ENCODE results near the gene SUN2. TPM values are rescaled to one million over a fixed set of nuclear protein-coding genes. Genes with fewer than 3 reads are reported as not detected.

The SUN2 gene
- total RNA-seq, 2 experiments from 2014 or later = 498 to 500 TPM

- ChIA-PET POLR2A (interaction anchor here (1.0 to 16.2 kb wide), 8 partner anchors 8 to 249 kb away, joined by 3 to 479 read pairs (median 36); partner anchors contain the start of genes GTPBP1 and SUN2), CTCF (interaction anchor here (4.0 kb wide), 2 partner anchors 10 to 29 kb away, joined by 14 to 24 read pairs; partner anchors contain the start of gene GTPBP1)
- peaks cover 91% of the 10 kb centered on the region for H3K36me3 Mint-ChIP-seq (ENCODE audit: low read depth)
- H3K27ac Mint-ChIP-seq = peak overlapping the region; percentile 83
- H3K9me3 Mint-ChIP-seq = no peaks in the 10 kb centered on the region
- no peaks in the 10 kb centered on the region for H3K27me3 Mint-ChIP-seq
- no peak overlapping the region for H3K4me3 Mint-ChIP-seq
- DNase-seq = no peak
- H3K4me1 Mint-ChIP-seq = peaks cover 51% of the 10 kb centered on the region
Measured at GRCh38 chr22:38735126-38735464, 20.7 kb downstream of the SUN2 start.

- H3K9me3 Mint-ChIP-seq = no peaks in the 10 kb centered on the region
- H3K27ac Mint-ChIP-seq = peak overlapping the region; percentile 68
- H3K4me1 Mint-ChIP-seq = peaks cover 49% of the 10 kb centered on the region
- H3K4me3 Mint-ChIP-seq = no peak overlapping the region
- peaks cover 91% of the 10 kb centered on the region for H3K36me3 Mint-ChIP-seq (ENCODE audit: low read depth)
- DNase-seq = no peak
- no peaks in the 10 kb centered on the region for H3K27me3 Mint-ChIP-seq
- POLR2A ChIA-PET = interaction anchor here (1.0 to 16.2 kb wide), 10 partner anchors 8 to 249 kb away, joined by 3 to 479 read pairs (median 28); partner anchors contain the start of genes GTPBP1 and SUN2
- CTCF ChIA-PET = interaction anchor here (0.5 to 4.0 kb wide), 8 partner anchors 9 to 222 kb away, joined by 3 to 24 read pairs (median 4); partner anchors contain the start of gene GTPBP1
Measured at GRCh38 chr22:38734421-38735100, 21.2 kb downstream of the SUN2 start.

- Mint-ChIP-seq H3K4me1 (peaks cover 49% of the 10 kb centered on the region), H3K27ac (peak overlapping the region; percentile 68), H3K9me3 (no peaks in the 10 kb centered on the region), H3K36me3 (ENCODE audit: low read depth) (peaks cover 92% of the 10 kb centered on the region), H3K4me3 (no peak overlapping the region), H3K27me3 (no peaks in the 10 kb centered on the region)
- ChIA-PET CTCF (interaction anchor here (0.5 to 4.0 kb wide), 9 partner anchors 9 to 221 kb away, joined by 3 to 24 read pairs (median 4); partner anchors contain the start of gene GTPBP1), POLR2A (interaction anchor here (1.3 to 16.2 kb wide), 11 partner anchors 9 to 52 kb away, joined by 3 to 479 read pairs (median 23); partner anchors contain the start of genes GTPBP1, SUN2 and TOMM22)
- no peak for DNase-seq
Measured at GRCh38 chr22:38733724-38734381, 21.9 kb downstream of the SUN2 start.

- ChIA-PET POLR2A (interaction anchor here (0.6 to 16.2 kb wide), 15 partner anchors 10 to 1004 kb away, joined by 3 to 479 read pairs (median 7); partner anchors contain the start of genes GTPBP1, SUN2 and TOMM22), CTCF (interaction anchor here (1.1 to 4.0 kb wide), 9 partner anchors 8 to 110 kb away, joined by 3 to 24 read pairs (median 6); partner anchors contain the start of gene GTPBP1)
- Mint-ChIP-seq H3K36me3 (ENCODE audit: low read depth) (peaks cover 93% of the 10 kb centered on the region), H3K4me1 (peaks cover 48% of the 10 kb centered on the region), H3K27me3 (no peaks in the 10 kb centered on the region), H3K4me3 (peak overlapping the region; percentile 27), H3K27ac (peak overlapping the region; percentile 68), H3K9me3 (no peaks in the 10 kb centered on the region)
- peak; percentile 59 for DNase-seq
Measured at GRCh38 chr22:38733329-38733723, 22.5 kb downstream of the SUN2 start.

- ChIA-PET POLR2A (interaction anchor here (0.8 to 16.2 kb wide), 13 partner anchors 8 to 112 kb away, joined by 3 to 479 read pairs (median 17); partner anchors contain the start of genes GTPBP1, SUN2 and TOMM22), CTCF (interaction anchor here (0.6 to 4.0 kb wide), 7 partner anchors 7 to 614 kb away, joined by 3 to 24 read pairs (median 7); partner anchors contain the start of gene GTPBP1)
- H3K27ac Mint-ChIP-seq = peak overlapping the region; percentile 52
- H3K9me3 Mint-ChIP-seq = no peaks in the 10 kb centered on the region
- no peak for DNase-seq
- peaks cover 90% of the 10 kb centered on the region for H3K36me3 Mint-ChIP-seq (ENCODE audit: low read depth)
- H3K4me3 Mint-ChIP-seq = no peak overlapping the region
- H3K27me3 Mint-ChIP-seq = no peaks in the 10 kb centered on the region
- peaks cover 38% of the 10 kb centered on the region for H3K4me1 Mint-ChIP-seq
Measured at GRCh38 chr22:38732251-38732815, 23.5 kb downstream of the SUN2 start.

GRCh38 chr22:38731703-38732161 is 24.1 kb downstream of the SUN2 start:
- Mint-ChIP-seq H3K4me1 (peaks cover 34% of the 10 kb centered on the region), H3K27ac (peak overlapping the region; percentile 52), H3K4me3 (peak overlapping the region; percentile 17), H3K27me3 (no peaks in the 10 kb centered on the region), H3K36me3 (ENCODE audit: low read depth) (peaks cover 90% of the 10 kb centered on the region), H3K9me3 (no peaks in the 10 kb centered on the region)
- ChIA-PET CTCF (interaction anchor here (0.6 to 4.0 kb wide), 4 partner anchors 10 to 614 kb away, joined by 3 to 14 read pairs (median 6); partner anchors contain the start of gene GTPBP1), POLR2A (interaction anchor here (0.9 to 16.2 kb wide), 11 partner anchors 9 to 711 kb away, joined by 3 to 479 read pairs (median 23); partner anchors contain the start of genes GTPBP1 and SUN2)
- DNase-seq = no peak

GRCh38 chr22:38730411-38730871 is 25.4 kb downstream of the SUN2 start:
- Mint-ChIP-seq H3K4me3 (no peak overlapping the region), H3K27ac (peak overlapping the region; percentile 5), H3K4me1 (peaks cover 21% of the 10 kb centered on the region), H3K36me3 (ENCODE audit: low read depth) (peaks cover 91% of the 10 kb centered on the region), H3K9me3 (no peaks in the 10 kb centered on the region), H3K27me3 (no peaks in the 10 kb centered on the region)
- ChIA-PET CTCF (no interaction called here), POLR2A (interaction anchor here (1.1 to 16.2 kb wide), 5 partner anchors 10 to 49 kb away, joined by 3 to 479 read pairs (median 23); partner anchors contain the start of genes GTPBP1, SUN2 and TOMM22)
- DNase-seq = no peak

- Mint-ChIP-seq H3K27me3 (no peaks in the 10 kb centered on the region), H3K4me3 (no peak overlapping the region), H3K36me3 (ENCODE audit: low read depth) (peaks cover 91% of the 10 kb centered on the region), H3K27ac (peak overlapping the region; percentile 5), H3K9me3 (no peaks in the 10 kb centered on the region), H3K4me1 (peaks cover 17% of the 10 kb centered on the region)
- POLR2A ChIA-PET = interaction anchor here (1.3 to 16.2 kb wide), 4 partner anchors 10 to 24 kb away, joined by 6 to 479 read pairs (median 50); partner anchors contain the start of genes GTPBP1 and SUN2
- CTCF ChIA-PET = no interaction called here
- DNase-seq = no peak
Measured at GRCh38 chr22:38729946-38730345, 25.9 kb downstream of the SUN2 start.

GRCh38 chr22:38728871-38729796 is 26.7 kb downstream of the SUN2 start:
- Mint-ChIP-seq H3K4me1 (peaks cover 10% of the 10 kb centered on the region), H3K4me3 (no peak overlapping the region), H3K27me3 (no peaks in the 10 kb centered on the region), H3K27ac (no peak overlapping the region), H3K9me3 (no peaks in the 10 kb centered on the region), H3K36me3 (ENCODE audit: low read depth) (peaks cover 91% of the 10 kb centered on the region)
- CTCF ChIA-PET = no interaction called here
- POLR2A ChIA-PET = interaction anchor here (1.0 to 16.2 kb wide), 4 partner anchors 10 to 24 kb away, joined by 4 to 479 read pairs (median 50); partner anchors contain the start of genes GTPBP1 and SUN2
- DNase-seq = no peak

- no peak overlapping the region for H3K4me3 Mint-ChIP-seq
- H3K4me1 Mint-ChIP-seq = no peaks in the 10 kb centered on the region
- POLR2A ChIA-PET = interaction anchor here (2.0 to 16.2 kb wide), 2 partner anchors 12 to 25 kb away, joined by 15 to 479 read pairs; partner anchors contain the start of gene SUN2
- no peak overlapping the region for H3K27ac Mint-ChIP-seq
- no peaks in the 10 kb centered on the region for H3K27me3 Mint-ChIP-seq
- H3K36me3 Mint-ChIP-seq (ENCODE audit: low read depth) = peaks cover 91% of the 10 kb centered on the region
- DNase-seq = no peak
- CTCF ChIA-PET = no interaction called here
- H3K9me3 Mint-ChIP-seq = no peaks in the 10 kb centered on the region
Measured at GRCh38 chr22:38727530-38728451, 28.0 kb downstream of the SUN2 start.

GRCh38 chr22:38727123-38727522 is 28.7 kb downstream of the SUN2 start:
- H3K4me1 Mint-ChIP-seq = no peaks in the 10 kb centered on the region
- no peaks in the 10 kb centered on the region for H3K27me3 Mint-ChIP-seq
- ChIA-PET CTCF (no interaction called here), POLR2A (no interaction called here)
- DNase-seq = no peak
- no peaks in the 10 kb centered on the region for H3K9me3 Mint-ChIP-seq
- H3K36me3 Mint-ChIP-seq (ENCODE audit: low read depth) = peaks cover 93% of the 10 kb centered on the region
- no peak overlapping the region for H3K4me3 Mint-ChIP-seq
- H3K27ac Mint-ChIP-seq = no peak overlapping the region
